GOT3 (cell line): ENCODE measurements around the gene LUC7L.
"Not testable (repeated sequence)": the region's sequence is repeated elsewhere in the genome, so short reads cannot be mapped to it uniquely, and the experiment has no call there.

ENCODE experiments used
- DNase-seq: peaks from one replicate; lab custom pipeline; 2025; ENCODE audit warnings: mixed read lengths; lab: John Stamatoyannopoulos, UW

LUC7L gene, protein sequence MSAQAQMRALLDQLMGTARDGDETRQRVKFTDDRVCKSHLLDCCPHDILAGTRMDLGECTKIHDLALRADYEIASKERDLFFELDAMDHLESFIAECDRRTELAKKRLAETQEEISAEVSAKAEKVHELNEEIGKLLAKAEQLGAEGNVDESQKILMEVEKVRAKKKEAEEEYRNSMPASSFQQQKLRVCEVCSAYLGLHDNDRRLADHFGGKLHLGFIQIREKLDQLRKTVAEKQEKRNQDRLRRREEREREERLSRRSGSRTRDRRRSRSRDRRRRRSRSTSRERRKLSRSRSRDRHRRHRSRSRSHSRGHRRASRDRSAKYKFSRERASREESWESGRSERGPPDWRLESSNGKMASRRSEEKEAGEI

GRCh38 chr16:228852-229730 lies at the start of gene LUC7L:
Gene LUC7L (minus strand): TSS chr16:229449. CDS start chr16:229339, 110 bp downstream.
- DNase-seq: peak; percentile 26

GRCh38 chr16:278863-279366 lies 49.7 kb upstream of the LUC7L start:
- no peak for DNase-seq

GRCh38 chr16:276426-277077 lies 47.3 kb upstream of the LUC7L start:
- DNase-seq: no peak

DNA sequence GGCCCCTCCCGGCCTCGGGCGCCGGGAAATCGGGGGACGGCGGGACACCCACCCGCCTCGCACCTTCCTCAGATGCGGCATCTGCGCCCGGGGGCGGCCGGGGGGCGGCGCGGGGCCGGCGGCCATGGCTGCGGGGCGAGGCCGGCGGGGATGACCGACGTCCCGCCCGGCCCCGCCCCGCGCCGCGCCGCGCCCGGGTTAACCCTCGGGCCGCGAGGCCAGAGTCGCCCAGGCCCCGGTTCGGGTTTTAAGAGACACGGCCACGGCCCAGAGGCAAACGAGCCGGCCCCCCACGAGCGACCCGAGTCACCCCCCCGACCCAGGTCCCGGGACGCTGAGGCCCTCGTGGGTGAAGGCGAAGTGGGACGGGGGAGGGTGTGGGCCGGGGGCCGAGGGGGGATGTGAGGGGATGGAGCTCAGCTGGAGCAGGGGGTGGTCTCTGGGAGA lies 46.6 kb upstream of the LUC7L start, which contains the start of gene RGS11:
RGS11 (minus strand) TSS at position 159 of the 447 bp plus-strand sequence; CDS start at position 126, 33 bp downstream.
- no peak for DNase-seq

GRCh38 chr16:275041-275641 lies 45.9 kb upstream of the LUC7L start:
- DNase-seq: no peak

DNA sequence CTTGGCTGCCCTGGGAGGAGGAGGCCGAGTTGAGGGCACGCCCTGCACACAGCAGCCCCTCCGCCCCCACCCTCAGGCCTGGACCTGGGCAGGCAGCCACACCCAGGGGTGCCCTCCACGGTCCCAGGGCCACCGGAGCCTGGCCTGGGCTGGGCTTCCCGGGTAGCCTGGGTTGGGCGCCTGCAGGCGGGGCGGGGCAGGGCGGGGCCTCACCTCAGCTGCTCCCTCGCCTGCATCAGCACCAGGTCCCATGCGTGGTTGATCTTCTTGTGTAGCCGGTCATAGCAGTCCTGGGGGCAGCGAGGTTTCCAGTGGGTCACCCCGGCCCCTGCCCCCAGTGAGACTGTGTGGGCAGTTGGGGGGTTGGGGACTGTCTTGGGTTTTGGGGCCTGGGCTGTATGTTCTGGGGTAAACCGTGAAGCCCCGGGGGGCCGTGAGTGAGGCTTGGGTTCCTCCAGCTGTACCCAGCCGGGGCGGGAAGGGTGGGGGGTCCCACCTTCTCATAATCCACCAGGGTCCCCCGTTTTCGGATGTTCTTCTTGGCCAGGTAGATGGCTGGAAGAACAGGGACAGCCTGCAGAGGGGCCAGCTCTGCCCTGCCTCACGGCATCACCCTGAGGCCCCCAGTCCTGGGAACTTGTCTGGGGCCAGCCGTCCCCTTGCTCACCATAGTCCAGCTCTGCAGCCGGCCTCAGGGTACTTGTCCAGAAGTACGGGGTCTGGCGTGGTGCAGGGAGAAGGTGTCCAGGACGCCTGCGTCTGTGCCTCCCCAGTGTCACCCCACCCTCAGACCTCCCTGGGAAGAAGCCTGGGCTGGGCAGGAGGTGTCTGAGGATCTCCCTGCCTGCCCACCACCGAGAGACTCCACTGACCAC lies 44.5 kb upstream of the LUC7L start:
- DNase-seq: no peak

GRCh38 chr16:272633-273546 lies 43.6 kb upstream of the LUC7L start:
- DNase-seq: no peak

DNA sequence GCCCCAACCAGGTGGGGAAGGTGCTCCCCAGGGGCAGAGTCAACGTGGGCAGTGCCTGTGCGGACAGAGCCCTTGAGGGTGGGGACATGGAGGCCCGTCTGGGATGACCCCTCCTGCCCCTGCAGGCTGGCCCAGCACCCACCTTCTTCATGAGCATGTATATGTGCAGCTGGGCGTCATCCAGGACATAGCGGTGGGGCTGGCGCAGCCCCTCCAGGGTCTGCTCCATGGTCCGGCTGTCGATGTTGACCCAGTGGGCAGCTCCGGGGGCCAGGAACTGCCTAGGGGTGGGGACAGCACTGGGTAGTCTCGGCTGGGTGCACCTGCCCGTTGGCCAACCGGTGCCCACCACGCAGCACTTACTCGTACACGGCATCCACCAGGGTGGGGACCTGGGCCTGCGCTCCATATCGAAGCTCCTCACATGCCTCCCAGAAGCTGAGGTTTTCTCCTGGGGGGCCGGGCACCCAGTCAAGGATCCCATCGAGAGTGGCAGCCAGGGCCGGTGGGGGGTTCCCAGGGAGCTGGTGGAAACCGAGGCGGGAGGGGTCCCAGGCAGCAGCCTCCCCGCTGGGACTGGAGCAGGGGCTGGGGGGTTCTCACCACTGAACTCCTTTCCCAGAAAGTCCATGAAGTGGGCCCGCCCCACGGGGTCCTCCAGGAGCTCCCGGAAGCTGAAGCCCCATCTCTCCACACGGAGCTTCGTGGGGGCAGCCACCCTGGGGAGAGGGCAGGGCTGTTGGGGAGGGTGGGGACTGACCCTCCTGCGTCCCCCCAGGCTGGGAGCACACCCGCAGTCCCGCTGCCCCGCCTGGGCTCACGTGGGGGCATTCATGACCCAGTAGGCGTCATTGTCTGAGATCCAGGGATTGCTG lies 41.4 kb upstream of the LUC7L start:
- no peak for DNase-seq

GRCh38 chr16:269061-269796 lies 40.0 kb upstream of the LUC7L start:
- no peak for DNase-seq

GRCh38 chr16:268141-269053 lies 39.1 kb upstream of the LUC7L start:
- no peak for DNase-seq

DNA sequence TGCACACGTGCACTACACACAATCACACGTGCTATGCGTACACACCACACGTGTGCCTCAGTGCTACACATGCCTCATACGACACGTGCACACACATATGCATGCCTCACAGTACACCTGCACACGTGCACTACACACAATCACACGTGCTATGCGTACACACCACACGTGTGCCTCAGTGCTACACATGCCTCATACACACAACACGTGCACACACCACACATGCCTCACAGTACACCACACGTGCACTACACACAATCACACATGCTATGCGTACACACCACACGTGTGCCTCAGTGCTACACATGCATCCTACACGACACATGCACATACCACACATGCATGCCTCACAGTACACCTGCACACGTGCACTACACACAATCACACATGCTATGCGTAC lies 38.3 kb upstream of the LUC7L start:
- not testable (repeated sequence) for DNase-seq

GRCh38 chr16:266258-267164 lies 37.3 kb upstream of the LUC7L start:
- DNase-seq: no peak

DNA sequence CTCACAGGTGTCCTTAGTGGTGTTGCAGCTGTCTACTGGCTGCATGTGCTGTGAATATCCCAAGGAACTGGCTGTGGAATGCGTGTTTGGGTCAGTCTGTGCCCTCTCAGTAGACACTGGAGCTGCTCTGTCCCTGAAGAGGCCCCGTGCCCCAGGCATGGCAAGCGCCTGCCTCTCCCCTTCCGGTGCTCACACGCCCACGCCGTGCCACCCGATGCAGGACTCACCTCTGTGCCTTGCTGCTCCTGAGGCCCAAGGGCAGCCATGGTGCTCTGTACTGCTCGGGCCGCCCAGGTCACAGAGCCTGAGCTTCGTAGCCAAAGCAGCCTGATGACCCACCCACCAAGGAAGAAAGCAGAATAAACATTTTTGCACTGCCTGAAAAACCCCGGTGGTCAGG lies 36.5 kb upstream of the LUC7L start:
- no peak for DNase-seq

GRCh38 chr16:265002-265529 lies 35.8 kb upstream of the LUC7L start:
- no peak for DNase-seq

DNA sequence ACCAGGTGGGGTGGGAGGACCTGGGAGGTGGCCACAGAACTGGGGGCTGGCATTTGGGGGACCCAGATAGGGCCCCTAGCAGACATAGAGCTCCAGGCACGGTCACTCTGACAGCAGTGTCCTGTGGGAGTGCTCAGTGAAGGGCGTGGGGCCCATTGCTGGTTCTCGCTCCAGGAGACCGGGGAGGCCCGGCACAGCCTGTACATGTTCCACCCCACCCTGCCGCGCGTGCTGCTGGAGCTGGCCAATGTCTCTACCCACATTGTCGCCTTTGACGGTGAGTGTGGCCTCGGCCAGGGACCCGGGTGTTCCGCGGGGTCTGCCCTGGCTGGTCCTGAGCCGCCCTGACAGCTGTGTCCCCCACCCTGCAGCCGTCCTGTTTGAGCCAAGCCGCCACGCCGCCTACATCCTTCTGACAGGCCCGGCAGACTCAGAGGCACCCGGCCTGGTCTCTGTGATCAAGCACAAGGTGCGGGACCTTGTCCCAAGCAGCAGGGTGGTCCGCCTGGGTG lies 35.2 kb upstream of the LUC7L start:
- DNase-seq: no peak
